Keratinocyte (primary cell): Measurements from ENCODE around the gene TPGS1. TPM values are rescaled to one million over a fixed set of nuclear protein-coding genes. Genes with fewer than 3 reads are reported as not detected.

Source experiments
- DNase-seq: peaks from one replicate; pipeline ENCODE4 v3.0.0-alpha.2; 2011; ENCODE audit warnings: low read depth, missing footprints, low spot score
- FAIRE-seq: peaks from 2 replicates; lab custom pipeline; 2011; peaks lifted over from hg19 to GRCh38; lab: Jason Lieb, UNC
- H2AFZ ChIP-seq: 2 replicates; pipeline ENCODE4 v1.6.0; 2012; ENCODE audit warnings: low read length, control low read depth, inconsistent platforms; ENCODE audit not compliant: control insufficient read depth
- H3K27ac ChIP-seq: 2 replicates; pipeline ENCODE4 v1.5.1; 2011; ENCODE audit warnings: low read length; ENCODE audit not compliant: control insufficient read depth, insufficient read depth
- H3K27me3 ChIP-seq: 3 replicates; pipeline ENCODE4 v1.6.0; 2011; ENCODE audit warnings: low read length; ENCODE audit not compliant: control insufficient read depth, insufficient read depth; ENCODE audit errors: extremely low read depth
- H3K36me3 ChIP-seq, 2 experiments: 2 replicates in 1 of 2; 3 replicates in 1 of 2; pipeline ENCODE4 v1.5.1; 2011; ENCODE audit warnings: low read length in 2 of 2, mild to moderate bottlenecking in 1 of 2; ENCODE audit not compliant: control insufficient read depth in 2 of 2, insufficient read depth in 2 of 2; ENCODE audit errors: extremely low read depth in 1 of 2
- H3K4me1 ChIP-seq: 3 replicates; pipeline ENCODE4 v1.5.1; 2011; ENCODE audit warnings: low read length; ENCODE audit not compliant: control insufficient read depth, insufficient read depth; ENCODE audit errors: extremely low read depth
- H3K4me2 ChIP-seq: 3 replicates; pipeline ENCODE4 v1.6.0; 2011; ENCODE audit warnings: low read depth, low read length; ENCODE audit not compliant: control insufficient read depth, insufficient read depth; ENCODE audit errors: extremely low read depth
- H3K4me3 ChIP-seq, 3 experiments: fragments of 200-600 bp in 1 of 3; sonication (generic) in 1 of 3; 2 replicates in 2 of 3; 3 replicates in 1 of 3; pipeline ENCODE4 v1.5.1; 2011 to 2016; ENCODE audit warnings: low read length in 3 of 3, mild to moderate bottlenecking in 3 of 3, control low read depth in 2 of 3, inconsistent platforms in 1 of 3, low read depth in 1 of 3, mixed read lengths in 1 of 3, mixed run types in 1 of 3, moderate library complexity in 1 of 3; ENCODE audit not compliant: control insufficient read depth in 2 of 3, insufficient read depth in 2 of 3; ENCODE audit errors: extremely low read depth in 1 of 3
- H3K79me2 ChIP-seq: 2 replicates; pipeline ENCODE4 v1.6.0; 2012; ENCODE audit warnings: low read length; ENCODE audit not compliant: control insufficient read depth, insufficient read depth
- H3K9ac ChIP-seq: 3 replicates; pipeline ENCODE4 v1.6.0; 2011; ENCODE audit warnings: low read length; ENCODE audit not compliant: control insufficient read depth, insufficient read depth; ENCODE audit errors: extremely low read depth
- H3K9me1 ChIP-seq: 3 replicates; pipeline ENCODE4 v1.6.0; 2011; ENCODE audit warnings: low read length; ENCODE audit not compliant: control insufficient read depth, insufficient read depth; ENCODE audit errors: extremely low read depth
- H3K9me3 ChIP-seq: 2 replicates; pipeline ENCODE4 v1.5.1; 2012; ENCODE audit warnings: low read depth, low read length; ENCODE audit not compliant: control insufficient read depth
- H4K20me1 ChIP-seq: 3 replicates; pipeline ENCODE4 v1.6.0; 2011; ENCODE audit warnings: low read length; ENCODE audit not compliant: control insufficient read depth, insufficient read depth; ENCODE audit errors: extremely low read depth
- EZH2 ChIP-seq: IDR thresholded peaks from one replicate; pipeline ENCODE4 v1.6.1; 2012; ENCODE audit warnings: inconsistent platforms, mild to moderate bottlenecking, low read length, moderate library complexity
- dilution Hi-C: fragments of 300-500 bp; cut with MboI; formaldehyde crosslinking; loops from one replicate; pipeline ENCODE4 v1.7.0; 2020; ENCODE audit warnings: low sequenced_read_pairs; ENCODE audit not compliant: extremely low pct_ligation_motif_present
- polyA plus RNA-seq, 5 experiments: library from polyadenylated mRNA; depleted of rRNA in 3 of 5; stranded (reverse) in 3 of 5; stranded (forward) in 1 of 5; unstranded in 1 of 5; fragments of >200 nt; gene quantifications; 1 replicate in 1 of 5; 2 replicates in 3 of 5; 3 replicates in 1 of 5; pipeline versions ENCODE4 v1.2.1 to v1.2.3, GENCODE V29; 2011 to 2012; ENCODE audit warnings: missing spikeins in 2 of 5, low read depth in 1 of 5, low replicate concordance in 1 of 5
- TF ChIP-seq, protein P1 (sequence below), 3 experiments: IDR thresholded peaks in 1 of 3; conservative IDR thresholded peaks in 1 of 3; optimal IDR thresholded peaks in 1 of 3; 2 replicates in 2 of 3; 3 replicates in 1 of 3; pipeline versions ENCODE3 to v1.5.1; 2011; ENCODE audit warnings: low read length in 3 of 3, mild to moderate bottlenecking in 3 of 3, moderate library complexity in 2 of 3, control low read depth in 1 of 3, inconsistent platforms in 1 of 3; ENCODE audit not compliant: insufficient read depth in 2 of 3; ENCODE audit errors: extremely low read depth in 1 of 3

Gene TPGS1
- polyA plus RNA-seq, 1 donor (not counting 4 experiments of a cell fraction or from before 2014, with no cell fraction given) = 1.4 TPM

DNA sequence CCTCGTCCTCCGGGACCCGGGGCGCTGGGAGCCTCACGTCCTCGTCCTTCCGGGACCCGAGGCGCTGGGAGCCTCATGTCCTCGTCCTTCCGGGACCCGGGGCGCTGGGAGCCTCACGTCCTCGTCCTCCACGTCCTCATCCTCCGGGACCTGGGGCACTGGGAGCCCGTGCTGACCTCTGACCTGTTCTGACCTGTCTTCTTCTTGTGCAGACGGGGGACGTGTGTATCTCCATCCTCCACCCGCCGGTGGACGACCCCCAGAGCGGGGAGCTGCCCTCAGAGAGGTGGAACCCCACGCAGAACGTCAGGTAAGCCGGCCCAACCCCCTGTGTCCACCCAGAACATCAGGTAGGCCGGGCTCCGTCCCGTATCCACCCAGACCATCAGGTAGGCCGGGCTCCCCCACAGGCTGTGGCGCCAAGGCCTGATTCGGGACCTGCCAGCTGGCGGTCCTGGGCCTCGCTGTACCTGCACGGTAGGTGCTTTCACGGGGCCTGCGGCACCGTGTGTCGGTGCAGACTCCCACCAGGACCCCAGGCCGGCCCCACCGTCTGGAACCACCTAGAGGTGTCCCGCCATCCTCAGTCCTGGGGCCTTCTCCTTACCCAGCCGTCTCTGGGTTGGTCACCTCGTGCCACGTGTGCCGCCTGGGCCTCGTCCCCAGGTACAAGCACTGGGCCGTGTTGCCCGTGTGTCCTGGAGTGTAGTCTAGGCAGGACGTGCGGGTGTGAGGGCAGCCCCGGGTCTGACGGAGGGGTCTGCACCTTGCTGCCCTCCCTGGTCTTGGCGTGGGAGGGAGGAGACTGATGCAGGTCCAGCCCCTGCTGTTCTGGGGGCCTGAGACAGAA is 29.0 kb downstream of the TPGS1 start:
- H3K27ac ChIP-seq = no peak overlapping the region
- no peaks in the 10 kb centered on the region for H3K27me3 ChIP-seq
- peaks cover 13% of the 10 kb centered on the region for H3K4me1 ChIP-seq
- H2AFZ ChIP-seq = no peak overlapping the region
- H3K4me2 ChIP-seq = no peak overlapping the region
- no peak for DNase-seq
- peaks cover 4% of the 10 kb centered on the region for H3K9me1 ChIP-seq
- H4K20me1 ChIP-seq = peaks cover 22% of the 10 kb centered on the region
- H3K4me3 ChIP-seq = no peak overlapping the region
- FAIRE-seq = no peak
- H3K36me3 ChIP-seq = peaks cover 12 to 16% of the 10 kb centered on the region in 2 experiments
- peaks cover 47% of the 10 kb centered on the region for H3K79me2 ChIP-seq
- no peaks in the 10 kb centered on the region for H3K9me3 ChIP-seq
- TF ChIP-seq, protein P1, sequence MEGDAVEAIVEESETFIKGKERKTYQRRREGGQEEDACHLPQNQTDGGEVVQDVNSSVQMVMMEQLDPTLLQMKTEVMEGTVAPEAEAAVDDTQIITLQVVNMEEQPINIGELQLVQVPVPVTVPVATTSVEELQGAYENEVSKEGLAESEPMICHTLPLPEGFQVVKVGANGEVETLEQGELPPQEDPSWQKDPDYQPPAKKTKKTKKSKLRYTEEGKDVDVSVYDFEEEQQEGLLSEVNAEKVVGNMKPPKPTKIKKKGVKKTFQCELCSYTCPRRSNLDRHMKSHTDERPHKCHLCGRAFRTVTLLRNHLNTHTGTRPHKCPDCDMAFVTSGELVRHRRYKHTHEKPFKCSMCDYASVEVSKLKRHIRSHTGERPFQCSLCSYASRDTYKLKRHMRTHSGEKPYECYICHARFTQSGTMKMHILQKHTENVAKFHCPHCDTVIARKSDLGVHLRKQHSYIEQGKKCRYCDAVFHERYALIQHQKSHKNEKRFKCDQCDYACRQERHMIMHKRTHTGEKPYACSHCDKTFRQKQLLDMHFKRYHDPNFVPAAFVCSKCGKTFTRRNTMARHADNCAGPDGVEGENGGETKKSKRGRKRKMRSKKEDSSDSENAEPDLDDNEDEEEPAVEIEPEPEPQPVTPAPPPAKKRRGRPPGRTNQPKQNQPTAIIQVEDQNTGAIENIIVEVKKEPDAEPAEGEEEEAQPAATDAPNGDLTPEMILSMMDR (optimal IDR thresholded peaks at IDR 0.05 in 1 of 3, IDR thresholded peaks at IDR 0.05 in 1 of 3, conservative IDR thresholded peaks at IDR 0.05 in 1 of 3; ENCODE audit: extremely low read depth in 1 of 3, insufficient read depth in 2 of 3, low read length in 3 of 3) = no peak
- TF ChIP-seq EZH2 = no peak
- H3K9ac ChIP-seq = no peak overlapping the region
- dilution Hi-C loops = no loop called here

DNA sequence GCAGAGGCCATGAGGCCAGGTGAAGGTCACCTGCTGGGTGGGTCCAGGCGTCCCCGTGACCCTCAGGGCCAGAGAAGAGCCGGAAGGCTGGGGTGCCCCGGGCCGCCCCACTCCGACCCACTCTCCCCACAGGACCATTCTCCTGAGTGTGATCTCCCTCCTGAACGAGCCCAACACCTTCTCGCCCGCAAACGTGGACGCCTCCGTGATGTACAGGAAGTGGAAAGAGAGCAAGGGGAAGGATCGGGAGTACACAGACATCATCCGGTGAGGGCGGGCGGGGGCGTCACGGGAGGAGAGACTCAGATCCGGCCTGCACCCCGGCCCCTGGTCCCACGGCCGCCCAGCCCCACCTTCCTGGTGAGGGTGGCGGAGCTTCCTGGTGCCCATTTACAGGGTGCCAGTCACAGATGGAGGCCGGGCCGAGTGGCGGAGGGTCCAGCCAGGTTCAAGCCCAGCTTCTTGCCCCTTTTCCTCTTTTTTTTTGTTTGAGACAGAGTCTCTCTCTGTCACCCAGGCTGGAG is 29.6 kb downstream of the TPGS1 start:
- Histone ChIP-seq H3K9me1 (peaks cover 4% of the 10 kb centered on the region), H3K9me3 (no peaks in the 10 kb centered on the region), H3K9ac (no peak overlapping the region), H3K4me1 (peaks cover 13% of the 10 kb centered on the region), H2AFZ (no peak overlapping the region), H3K4me3 (no peak overlapping the region), H3K36me3 (peaks cover 15 to 19% of the 10 kb centered on the region in 2 experiments), H4K20me1 (peaks cover 22% of the 10 kb centered on the region), H3K79me2 (peaks cover 44% of the 10 kb centered on the region), H3K27me3 (no peaks in the 10 kb centered on the region), H3K27ac (no peak overlapping the region), H3K4me2 (no peak overlapping the region)
- TF ChIP-seq EZH2 = no peak
- TF ChIP-seq, protein P1 (optimal IDR thresholded peaks at IDR 0.05 in 1 of 3, IDR thresholded peaks at IDR 0.05 in 1 of 3, conservative IDR thresholded peaks at IDR 0.05 in 1 of 3; ENCODE audit: extremely low read depth in 1 of 3, insufficient read depth in 2 of 3, low read length in 3 of 3) = no peak
- no peak for FAIRE-seq
- dilution Hi-C loops = no loop called here
- DNase-seq = no peak
